ENCODE measurements around the gene PGAP2.

GRCh38 chr11:3838504-3838903 is 30.1 kb downstream of the PGAP2 start:
- no peak for TF ChIP-seq POLR2A (IDR thresholded peaks at IDR 0.05)
- TF ChIP-seq CTCF (IDR thresholded peaks at IDR 0.05): no peak
- no peak for TF ChIP-seq POLR2AphosphoS5 (IDR thresholded peaks at IDR 0.05)
